ENCODE results near the gene VHLL.
A peak's percentile ranks its signal among the peaks of the same experiment; 100 is the strongest.

The VHLL gene

DNA sequence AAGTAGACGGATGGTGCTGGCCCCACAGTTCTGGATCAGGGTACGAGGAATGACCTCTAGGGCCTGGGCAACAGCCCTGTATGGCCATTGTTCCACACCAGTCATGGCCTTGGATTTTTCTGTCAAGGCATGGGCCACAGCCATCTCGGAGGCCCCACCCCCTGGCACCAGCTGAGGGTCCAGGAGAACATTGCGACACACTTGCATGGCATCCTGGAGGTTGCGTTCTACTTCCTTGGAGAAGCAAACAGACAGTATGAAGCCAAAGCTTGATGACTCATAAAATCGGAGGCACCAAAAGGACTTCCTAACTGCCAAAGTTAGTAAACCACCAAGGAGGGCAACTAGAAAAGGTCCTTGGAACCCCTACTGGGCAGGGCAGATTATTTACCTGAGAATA lies 11.9 kb upstream of the VHLL start:
- Mint-ChIP-seq H3K27ac (no peak overlapping the region), H3K36me3 (ENCODE audit: low read depth) (peaks cover 91% of the 10 kb centered on the region), H3K4me1 (ENCODE audit: low read depth) (no peaks in the 10 kb centered on the region), H3K27me3 (no peaks in the 10 kb centered on the region), H3K9me3 (no peaks in the 10 kb centered on the region), H3K4me3 (no peak overlapping the region)
- DNase-seq = no peak

- Mint-ChIP-seq H3K27ac (peak overlapping the region; percentile 5), H3K9me3 (no peaks in the 10 kb centered on the region)
Observed at GRCh38 chr1:156308078-156308477, 9.0 kb upstream of the VHLL start.

GRCh38 chr1:156305215-156305614 lies 6.1 kb upstream of the VHLL start:
- no peaks in the 10 kb centered on the region for H3K27me3 Mint-ChIP-seq
- DNase-seq = no peak
- H3K27ac Mint-ChIP-seq = no peak overlapping the region
- H3K9me3 Mint-ChIP-seq = no peaks in the 10 kb centered on the region
- H3K36me3 Mint-ChIP-seq (ENCODE audit: low read depth) = peaks cover 66% of the 10 kb centered on the region
- H3K4me1 Mint-ChIP-seq (ENCODE audit: low read depth) = peaks cover 1% of the 10 kb centered on the region
- no peak overlapping the region for H3K4me3 Mint-ChIP-seq

More at GRCh38 chr1:156308078-156308477, 9.0 kb upstream of the VHLL start:
- Mint-ChIP-seq H3K36me3 (ENCODE audit: low read depth) (peaks cover 87% of the 10 kb centered on the region), H3K4me1 (ENCODE audit: low read depth) (peaks cover 1% of the 10 kb centered on the region), H3K27me3 (no peaks in the 10 kb centered on the region), H3K4me3 (no peak overlapping the region)
- no peak for DNase-seq

DNA sequence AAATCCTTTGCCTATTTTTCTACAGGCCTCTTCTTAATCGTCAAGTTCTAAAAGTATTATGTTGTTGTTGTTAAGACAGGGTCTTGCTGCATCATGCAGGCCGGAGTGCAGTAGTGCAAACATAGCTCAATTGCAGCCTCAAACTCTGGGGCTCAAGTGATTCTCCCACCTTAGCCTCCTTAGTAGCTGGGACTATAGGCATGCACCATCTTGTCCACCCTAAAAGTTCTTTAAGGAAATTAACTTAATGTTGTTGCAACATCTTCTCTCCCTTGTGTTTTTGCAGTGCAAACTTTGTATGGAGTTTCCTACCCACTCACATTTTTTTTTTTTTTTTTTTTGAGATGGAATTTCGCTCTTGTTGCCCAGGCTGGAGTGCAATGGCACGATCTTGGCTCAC lies 4.1 kb upstream of the VHLL start:
- peaks cover 51% of the 10 kb centered on the region for H3K36me3 Mint-ChIP-seq (ENCODE audit: low read depth)
- H3K4me3 Mint-ChIP-seq = no peak overlapping the region
- peaks cover 1% of the 10 kb centered on the region for H3K4me1 Mint-ChIP-seq (ENCODE audit: low read depth)
- no peak for DNase-seq
- H3K9me3 Mint-ChIP-seq = no peaks in the 10 kb centered on the region
- no peak overlapping the region for H3K27ac Mint-ChIP-seq
- H3K27me3 Mint-ChIP-seq = no peaks in the 10 kb centered on the region

DNA sequence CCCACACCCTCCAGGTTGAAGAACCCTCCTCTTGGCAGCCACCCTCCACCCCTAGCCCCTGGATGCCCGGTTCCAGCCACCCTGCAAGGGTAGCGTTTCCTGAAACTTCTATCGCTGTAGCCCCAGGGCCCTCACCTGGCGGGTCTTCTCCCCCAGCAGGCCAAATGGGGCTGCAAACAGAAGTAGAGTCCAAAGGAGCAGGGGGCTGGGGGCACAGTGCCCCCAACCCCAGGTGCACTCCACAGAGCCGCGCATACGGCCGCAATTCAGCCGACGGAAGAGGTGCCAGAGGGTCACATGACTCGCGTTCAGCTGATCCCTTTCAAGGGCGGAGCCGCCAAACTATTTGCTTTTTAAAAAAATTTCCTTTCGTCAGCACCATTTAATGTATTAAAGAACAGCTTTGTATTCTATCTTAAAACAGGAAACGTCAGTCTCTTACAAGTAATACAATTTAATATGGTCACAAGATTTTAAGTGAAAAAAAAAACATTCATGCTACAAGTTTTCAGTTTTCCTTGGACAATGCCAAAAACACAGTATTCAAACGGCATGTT lies 3.6 kb downstream of the VHLL start, which contains the start of gene GLMP:
GLMP (minus strand) TSS at position 289 of the 557 bp plus-strand sequence; CDS start at position 255, 34 bp downstream.
- H3K36me3 Mint-ChIP-seq (ENCODE audit: low read depth) = peaks cover 20% of the 10 kb centered on the region
- H3K9me3 Mint-ChIP-seq = no peaks in the 10 kb centered on the region
- H3K4me3 Mint-ChIP-seq = peak within 1 kb of the TSS; percentile 87
- DNase-seq = peak; percentile 61
- H3K27me3 Mint-ChIP-seq = no peaks in the 10 kb centered on the region
- peaks cover 21% of the 10 kb centered on the region for H3K4me1 Mint-ChIP-seq (ENCODE audit: low read depth)
- H3K27ac Mint-ChIP-seq = peak within 1 kb of the TSS; percentile 76

- H3K4me3 Mint-ChIP-seq = no peak overlapping the region
- peaks cover 21% of the 10 kb centered on the region for H3K4me1 Mint-ChIP-seq (ENCODE audit: low read depth)
- H3K27me3 Mint-ChIP-seq = no peaks in the 10 kb centered on the region
- no peak for DNase-seq
- no peaks in the 10 kb centered on the region for H3K9me3 Mint-ChIP-seq
- H3K36me3 Mint-ChIP-seq (ENCODE audit: low read depth) = peaks cover 30% of the 10 kb centered on the region
- no peak overlapping the region for H3K27ac Mint-ChIP-seq
Observed at GRCh38 chr1:156293895-156294294, 5.2 kb downstream of the VHLL start.

GRCh38 chr1:156293098-156293434 lies 6.0 kb downstream of the VHLL start:
- Mint-ChIP-seq H3K4me1 (ENCODE audit: low read depth) (peaks cover 21% of the 10 kb centered on the region), H3K4me3 (no peak overlapping the region), H3K27ac (peak overlapping the region; percentile 69), H3K9me3 (no peaks in the 10 kb centered on the region), H3K27me3 (no peaks in the 10 kb centered on the region), H3K36me3 (ENCODE audit: low read depth) (peaks cover 37% of the 10 kb centered on the region)
- DNase-seq = no peak

DNA sequence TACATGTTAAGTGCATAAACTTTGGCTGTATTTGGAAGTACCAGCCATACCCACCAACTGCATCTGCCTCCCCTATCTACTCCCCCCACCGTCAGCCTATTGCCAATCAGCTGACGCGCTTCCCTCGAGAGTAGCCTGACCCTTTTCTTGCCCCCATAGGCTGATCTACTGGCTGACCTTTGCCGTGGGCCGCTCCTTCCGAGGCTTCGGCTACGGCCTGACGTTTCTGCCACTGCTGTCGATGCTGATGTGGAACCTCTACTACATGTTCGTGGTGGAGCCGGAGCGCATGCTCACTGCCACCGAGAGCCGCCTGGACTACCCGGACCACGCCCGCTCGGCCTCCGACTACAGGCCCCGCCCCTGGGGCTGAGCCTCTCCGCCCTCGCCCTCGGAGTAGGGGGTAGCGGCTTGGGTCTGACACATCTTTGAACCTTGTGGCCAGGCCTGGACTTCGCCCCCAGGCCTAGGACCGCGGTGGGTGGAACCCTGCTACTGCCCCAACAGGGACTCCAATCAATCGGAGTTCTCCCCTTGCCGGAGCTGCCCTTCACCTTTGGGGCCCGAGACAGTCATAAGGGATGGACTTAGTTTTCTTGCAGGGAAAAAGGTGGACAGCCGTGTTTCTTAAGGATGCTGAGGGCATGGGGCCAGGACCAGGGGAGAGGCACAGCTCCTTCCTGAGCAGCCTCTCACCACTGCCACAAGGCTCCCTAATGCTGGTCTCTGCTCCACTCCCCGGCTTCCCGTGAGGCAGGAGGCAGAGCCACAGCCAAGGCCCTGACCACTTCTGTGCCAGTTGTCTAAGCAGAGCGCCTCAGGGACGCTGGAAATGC lies 7.7 kb downstream of the VHLL start:
- Mint-ChIP-seq H3K9me3 (no peaks in the 10 kb centered on the region), H3K27me3 (no peaks in the 10 kb centered on the region), H3K36me3 (ENCODE audit: low read depth) (peaks cover 41% of the 10 kb centered on the region), H3K4me1 (ENCODE audit: low read depth) (peaks cover 21% of the 10 kb centered on the region), H3K27ac (peak overlapping the region; percentile 23), H3K4me3 (no peak overlapping the region)
- DNase-seq = peak; percentile 44

DNA sequence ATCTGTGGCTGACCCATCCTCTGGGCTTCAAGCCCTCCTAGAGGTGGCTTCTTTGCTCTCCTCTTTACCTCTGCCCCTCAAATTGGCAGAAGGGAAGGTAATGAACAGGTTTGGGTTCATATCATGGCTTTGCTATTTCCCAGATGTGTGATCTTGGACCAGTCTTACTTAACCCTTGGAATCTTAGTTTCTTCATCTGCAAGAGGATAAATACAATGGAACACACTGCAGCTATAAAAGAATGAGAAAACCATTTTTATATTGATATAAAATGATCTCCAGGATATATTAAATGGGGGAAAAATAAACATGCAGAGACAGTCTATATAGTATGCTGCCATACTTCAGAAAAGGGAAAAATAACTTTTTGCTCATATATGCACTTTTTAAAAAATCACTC lies 9.2 kb downstream of the VHLL start:
- no peak for DNase-seq
- H3K9me3 Mint-ChIP-seq = no peaks in the 10 kb centered on the region
- H3K27me3 Mint-ChIP-seq = no peaks in the 10 kb centered on the region
- peaks cover 12% of the 10 kb centered on the region for H3K4me1 Mint-ChIP-seq (ENCODE audit: low read depth)
- H3K36me3 Mint-ChIP-seq (ENCODE audit: low read depth) = peaks cover 55% of the 10 kb centered on the region
- H3K4me3 Mint-ChIP-seq = no peak overlapping the region
- H3K27ac Mint-ChIP-seq = no peak overlapping the region

GRCh38 chr1:156286061-156286460 lies 13.0 kb downstream of the VHLL start:
- peaks cover 65% of the 10 kb centered on the region for H3K36me3 Mint-ChIP-seq (ENCODE audit: low read depth)
- H3K27me3 Mint-ChIP-seq = no peaks in the 10 kb centered on the region
- no peak for DNase-seq
- no peak overlapping the region for H3K4me3 Mint-ChIP-seq
- peaks cover 24% of the 10 kb centered on the region for H3K4me1 Mint-ChIP-seq (ENCODE audit: low read depth)
- H3K9me3 Mint-ChIP-seq = no peaks in the 10 kb centered on the region
- peak overlapping the region; percentile 40 for H3K27ac Mint-ChIP-seq

GRCh38 chr1:156285437-156285836 lies 13.7 kb downstream of the VHLL start:
- H3K36me3 Mint-ChIP-seq (ENCODE audit: low read depth) = peaks cover 68% of the 10 kb centered on the region
- H3K4me3 Mint-ChIP-seq = no peak overlapping the region
- no peaks in the 10 kb centered on the region for H3K9me3 Mint-ChIP-seq
- no peak for DNase-seq
- H3K27me3 Mint-ChIP-seq = no peaks in the 10 kb centered on the region
- peaks cover 30% of the 10 kb centered on the region for H3K4me1 Mint-ChIP-seq (ENCODE audit: low read depth)
- H3K27ac Mint-ChIP-seq = no peak overlapping the region

DNA sequence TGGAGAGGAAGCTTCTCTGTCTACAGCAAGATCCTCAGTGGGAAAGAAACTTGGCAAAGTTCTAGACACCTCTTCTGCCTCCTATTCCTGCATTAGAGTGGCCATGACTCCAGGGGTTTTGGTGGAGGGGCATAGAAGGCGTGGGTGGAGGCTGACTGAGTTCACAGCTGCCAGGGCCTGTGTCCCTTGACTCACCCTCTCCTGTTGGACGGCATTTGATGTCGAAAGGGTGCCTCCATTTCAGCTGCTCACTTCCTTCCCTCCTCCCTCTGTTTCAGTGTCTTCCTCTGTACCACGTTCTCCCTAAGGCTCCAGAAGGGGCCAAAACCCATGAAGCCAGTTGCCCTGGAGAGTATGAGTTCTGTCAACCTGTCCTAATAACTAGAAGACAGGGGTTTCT lies 14.3 kb downstream of the VHLL start:
- no peak overlapping the region for H3K27ac Mint-ChIP-seq
- no peak for DNase-seq
- H3K9me3 Mint-ChIP-seq = no peaks in the 10 kb centered on the region
- H3K4me3 Mint-ChIP-seq = no peak overlapping the region
- peaks cover 68% of the 10 kb centered on the region for H3K36me3 Mint-ChIP-seq (ENCODE audit: low read depth)
- H3K4me1 Mint-ChIP-seq (ENCODE audit: low read depth) = peaks cover 35% of the 10 kb centered on the region
- H3K27me3 Mint-ChIP-seq = no peaks in the 10 kb centered on the region

- H3K9me3 Mint-ChIP-seq = no peaks in the 10 kb centered on the region
- H3K36me3 Mint-ChIP-seq (ENCODE audit: low read depth) = peaks cover 71% of the 10 kb centered on the region
- no peaks in the 10 kb centered on the region for H3K27me3 Mint-ChIP-seq
- H3K27ac Mint-ChIP-seq = peak within 1 kb of the TSS; percentile 94
- peak within 1 kb of the TSS; percentile 88 for H3K4me3 Mint-ChIP-seq
- no peak for DNase-seq
- peaks cover 39% of the 10 kb centered on the region for H3K4me1 Mint-ChIP-seq (ENCODE audit: low read depth)
Observed at GRCh38 chr1:156284112-156284511, 15.0 kb downstream of the VHLL start, which contains the start of gene TMEM79. Gene TMEM79, plus strand, starts transcription at chr1:156284325. Its CDS starts 902 bp downstream, at chr1:156285227.

GRCh38 chr1:156283521-156283920 lies 15.6 kb downstream of the VHLL start:
- Mint-ChIP-seq H3K9me3 (no peaks in the 10 kb centered on the region), H3K27me3 (no peaks in the 10 kb centered on the region), H3K36me3 (ENCODE audit: low read depth) (peaks cover 72% of the 10 kb centered on the region), H3K27ac (peak overlapping the region; percentile 94), H3K4me1 (ENCODE audit: low read depth) (peaks cover 39% of the 10 kb centered on the region), H3K4me3 (peak overlapping the region; percentile 88)
- DNase-seq = no peak

Measured in activated T-cell treated with anti-CD3 and anti-CD28 coated beads, Interleukin-2, amount 50 U/mL, for 24 hours (primary cell).